Heart left ventricle (tissue), 13 donors: ENCODE results near the gene DIP2B.

Experiments used
- POLR2A ChIP-seq, 2 donors: fragments of 450-650 bp; IDR thresholded peaks; one replicate each; pipeline ENCODE4 v1.6.1; 2017; ENCODE audit warnings: antibody characterized with exemption in 2 of 2, mild to moderate bottlenecking in 2 of 2, moderate library complexity in 2 of 2
- TF ChIP-seq, protein P1 (sequence below), 12 donors: fragments of 200-600 bp; sonication (generic) in 4 of 12; IDR thresholded peaks; one replicate each; pipeline versions ENCODE4 v1.5.0 to v1.8.0; 2018 to 2022; ENCODE audit warnings: antibody characterized with exemption in 12 of 12, mild to moderate bottlenecking in 5 of 12
- donor health status: ischemic (EF 13 %, LVEDD 7.1; RV severe dilation, severe dysfunction).
- donor health status: DM: no; HTN: yes; CAD: no.
- donor health status: DM: no; HTN: no; CAD: no.
- donor health status: ischemic (EF 25% LVEDD 6.9; RV normal size, moderate dysfunction).
- donor health status: ischemic (EF 25% LVEDD 5.7; RV mildly dilated, moderate dysfunction).
- donor health status: ischemic (EF 35%, LVEDD 5.7; RV mildly dilated, moderate dysfunction).
- donor health status: nonischemic (EF 11% LVEDD 7.7; RV severe dilation, severe dysfunction).
- donor health status: DM: yes; HTN: yes; CAD: no.
- donor health status: PGD.
- donor health status: ischemic (EF 29% LVEDD 5.4; RV normal size, mild dysfunction).
- donor health status: nonischemic (EF 23%, LVEDD 6.1; RV moderate dilation, normal function).

- TF ChIP-seq, protein P1, sequence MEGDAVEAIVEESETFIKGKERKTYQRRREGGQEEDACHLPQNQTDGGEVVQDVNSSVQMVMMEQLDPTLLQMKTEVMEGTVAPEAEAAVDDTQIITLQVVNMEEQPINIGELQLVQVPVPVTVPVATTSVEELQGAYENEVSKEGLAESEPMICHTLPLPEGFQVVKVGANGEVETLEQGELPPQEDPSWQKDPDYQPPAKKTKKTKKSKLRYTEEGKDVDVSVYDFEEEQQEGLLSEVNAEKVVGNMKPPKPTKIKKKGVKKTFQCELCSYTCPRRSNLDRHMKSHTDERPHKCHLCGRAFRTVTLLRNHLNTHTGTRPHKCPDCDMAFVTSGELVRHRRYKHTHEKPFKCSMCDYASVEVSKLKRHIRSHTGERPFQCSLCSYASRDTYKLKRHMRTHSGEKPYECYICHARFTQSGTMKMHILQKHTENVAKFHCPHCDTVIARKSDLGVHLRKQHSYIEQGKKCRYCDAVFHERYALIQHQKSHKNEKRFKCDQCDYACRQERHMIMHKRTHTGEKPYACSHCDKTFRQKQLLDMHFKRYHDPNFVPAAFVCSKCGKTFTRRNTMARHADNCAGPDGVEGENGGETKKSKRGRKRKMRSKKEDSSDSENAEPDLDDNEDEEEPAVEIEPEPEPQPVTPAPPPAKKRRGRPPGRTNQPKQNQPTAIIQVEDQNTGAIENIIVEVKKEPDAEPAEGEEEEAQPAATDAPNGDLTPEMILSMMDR (IDR thresholded peaks at IDR 0.05) = no peak
- no peak for TF ChIP-seq POLR2A (IDR thresholded peaks at IDR 0.05)
These were observed 58.6 kb downstream of the DIP2B start for GRCh38 chr12:50563434-50563787.
